ENCODE data around the gene AFF2.

DNA sequence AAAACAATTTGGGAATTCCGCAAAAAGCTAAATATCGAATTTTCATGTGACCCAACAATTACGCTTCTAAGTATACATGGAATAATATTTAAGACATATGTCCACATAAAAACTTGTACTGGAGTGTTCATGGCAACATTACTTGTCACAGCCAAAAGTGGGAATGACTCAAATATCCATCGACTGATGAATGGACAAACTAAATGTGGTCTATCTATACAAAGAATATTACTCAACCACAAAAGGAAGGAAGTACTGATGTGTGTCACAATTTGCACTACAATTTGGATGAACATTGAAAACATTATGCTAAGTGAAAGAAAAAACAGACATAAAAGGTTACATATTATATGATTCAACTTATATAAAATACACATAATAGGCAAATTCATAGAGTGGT lies 71.9 kb downstream of the AFF2 start:
- TF ChIP-seq POLR2A (IDR thresholded peaks at IDR 0.05) = no peak
- no peak for TF ChIP-seq CTCF (IDR thresholded peaks at IDR 0.05 in 8 of 11, conservative IDR thresholded peaks at IDR 0.05 in 3 of 11)
